Stomach (tissue), 9 donors: ENCODE data around the gene SLC16A10. TPM values are rescaled to one million over a fixed set of nuclear protein-coding genes. Genes with fewer than 3 reads are reported as not detected.

Source experiments
- DNase-seq, 2 donors: peaks; one replicate each; pipeline versions ENCODE4 v3.0.0 to v3.0.0-alpha.2; 2013 to 2019
- H3K27ac ChIP-seq, 5 donors: fragments of 200-600 bp in 4 of 5; sonication (generic) in 4 of 5; one replicate each; pipeline ENCODE4 v1.5.1; 2013 to 2019; ENCODE audit warnings: mild to moderate bottlenecking in 1 of 5, moderate library complexity in 1 of 5
- H3K27me3 ChIP-seq, 3 donors: fragments of 200-600 bp; sonication (generic); one replicate each; pipeline ENCODE4 v1.5.1; 2017 to 2019; ENCODE audit warnings: mixed run types in 1 of 3
- H3K36me3 ChIP-seq, 4 donors: fragments of 200-600 bp; sonication (generic); 1 replicate in 3 of 4; 2 replicates in 1 of 4; pipeline ENCODE4 v1.5.1; 2016 to 2019
- H3K4me1 ChIP-seq, 4 donors: fragments of 200-600 bp; sonication (generic); one replicate each; pipeline ENCODE4 v1.5.1; 2016 to 2019
- H3K4me3 ChIP-seq, 4 donors: fragments of 200-600 bp; sonication (generic) in 3 of 4; one replicate each; pipeline ENCODE4 v1.5.1; 2016 to 2019; ENCODE audit warnings: mild to moderate bottlenecking in 1 of 4
- H3K9me3 ChIP-seq, 4 donors: fragments of 200-600 bp; sonication (generic); one replicate each; pipeline ENCODE4 v1.5.1; 2016 to 2019
- EP300 ChIP-seq: sonication (generic); formaldehyde crosslinking; IDR thresholded peaks from one replicate; pipeline ENCODE4 v1.6.1; 2017; ENCODE audit warnings: antibody characterized with exemption
- POLR2A ChIP-seq, 4 donors: fragments of 450-650 bp; IDR thresholded peaks; one replicate each; pipeline ENCODE4 v1.6.1; 2016; ENCODE audit warnings: antibody characterized with exemption in 4 of 4, control low read depth in 2 of 4, mild to moderate bottlenecking in 1 of 4, moderate library complexity in 1 of 4
- POLR2AphosphoS5 ChIP-seq, 3 donors: sonication (generic); formaldehyde crosslinking; IDR thresholded peaks; one replicate each; pipeline ENCODE4 v1.6.1; 2016; ENCODE audit warnings: antibody characterized with exemption in 3 of 3
- WGBS, 5 donors: extraction: QIAGEN DNeasy Blood & Tissue Kit in 3 of 5; methylation state at CpG; one replicate each; pipeline versions ENCODE4 v1.1.5 to v1.1.7; 2013 to 2018; 5-methylcytosine and 5-hydroxymethylcytosine counted together
- intact Hi-C: fragments of 100-400 bp; cut with DNase I; formaldehyde crosslinking; loops from one replicate; pipeline ENCODE4 v1.15.1; 2023; ENCODE audit warnings: low total_unique reads
- polyA plus RNA-seq, 3 donors: library from polyadenylated mRNA; stranded (reverse); fragments of 200-250 nt; gene quantifications; one replicate each; pipeline ENCODE4 v1.2.3, GENCODE V29; 2013
- total RNA-seq, 5 donors: library from RNA; depleted of rRNA; stranded (reverse); fragments of >200 nt; gene quantifications; one replicate each; pipeline versions ENCODE4 v1.1.0 to v1.2.3, GENCODE V29; 2014 to 2016
- TF ChIP-seq, protein P1 (sequence below), 7 experiments: fragments of 450-650 bp in 4 of 7; fragments of 200-600 bp in 3 of 7; sonication (generic) in 3 of 7; IDR thresholded peaks; one replicate each; pipeline ENCODE4 v1.5.1; 2016 to 2019; ENCODE audit warnings: antibody characterized with exemption in 7 of 7, control low read depth in 2 of 7, mild to moderate bottlenecking in 1 of 7
- donor health status: healthy with polysubstance abuse.
- donor health status: Bipolar disorder and iron deficiency.
- donor health status: healthy.

Gene SLC16A10
- total and polyA plus RNA-seq, 8 donors = 0.46 to 206 (median 8.5) TPM

DNA sequence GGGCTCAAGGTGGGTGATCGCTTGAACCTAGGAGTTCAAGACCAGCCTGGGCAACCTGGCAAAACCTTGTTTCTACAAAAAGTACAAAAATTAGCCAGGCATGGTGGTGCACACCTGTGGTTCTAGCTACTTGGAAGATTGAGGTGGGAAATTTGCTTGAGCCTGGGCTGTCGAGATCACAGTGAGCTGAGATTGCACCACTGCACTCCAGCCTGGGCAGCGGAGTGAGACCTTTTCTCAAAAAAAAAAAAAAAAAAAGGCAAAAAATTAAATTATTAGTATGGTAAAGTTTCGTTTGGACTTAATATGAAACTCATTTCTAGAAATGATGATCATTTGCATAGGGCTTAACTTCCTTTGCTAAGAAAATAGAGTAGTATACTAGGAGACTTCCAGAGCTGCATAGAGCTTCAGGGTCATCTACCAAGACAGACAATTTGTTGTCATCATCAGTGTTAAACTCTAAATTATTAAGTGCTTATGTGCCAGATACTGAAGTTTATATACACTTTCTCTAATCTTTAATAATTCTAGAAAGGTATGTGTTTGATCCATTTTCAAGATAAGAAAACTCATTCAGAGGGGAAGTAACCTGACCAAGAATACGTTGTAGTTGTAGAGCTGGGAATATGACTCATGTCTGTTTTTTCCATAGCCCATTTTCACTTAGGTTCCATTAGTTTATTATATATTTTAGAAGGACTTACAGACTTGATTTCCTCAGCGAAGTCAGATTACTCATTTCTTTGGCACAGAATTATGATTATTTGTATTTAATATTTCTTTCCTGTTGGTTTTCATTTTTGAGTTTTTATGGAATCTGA lies 84.5 kb downstream of the SLC16A10 start:
- TF ChIP-seq POLR2AphosphoS5 (IDR thresholded peaks at IDR 0.05) = no peak
- TF ChIP-seq EP300 = no peak
- TF ChIP-seq, protein P1, sequence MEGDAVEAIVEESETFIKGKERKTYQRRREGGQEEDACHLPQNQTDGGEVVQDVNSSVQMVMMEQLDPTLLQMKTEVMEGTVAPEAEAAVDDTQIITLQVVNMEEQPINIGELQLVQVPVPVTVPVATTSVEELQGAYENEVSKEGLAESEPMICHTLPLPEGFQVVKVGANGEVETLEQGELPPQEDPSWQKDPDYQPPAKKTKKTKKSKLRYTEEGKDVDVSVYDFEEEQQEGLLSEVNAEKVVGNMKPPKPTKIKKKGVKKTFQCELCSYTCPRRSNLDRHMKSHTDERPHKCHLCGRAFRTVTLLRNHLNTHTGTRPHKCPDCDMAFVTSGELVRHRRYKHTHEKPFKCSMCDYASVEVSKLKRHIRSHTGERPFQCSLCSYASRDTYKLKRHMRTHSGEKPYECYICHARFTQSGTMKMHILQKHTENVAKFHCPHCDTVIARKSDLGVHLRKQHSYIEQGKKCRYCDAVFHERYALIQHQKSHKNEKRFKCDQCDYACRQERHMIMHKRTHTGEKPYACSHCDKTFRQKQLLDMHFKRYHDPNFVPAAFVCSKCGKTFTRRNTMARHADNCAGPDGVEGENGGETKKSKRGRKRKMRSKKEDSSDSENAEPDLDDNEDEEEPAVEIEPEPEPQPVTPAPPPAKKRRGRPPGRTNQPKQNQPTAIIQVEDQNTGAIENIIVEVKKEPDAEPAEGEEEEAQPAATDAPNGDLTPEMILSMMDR (IDR thresholded peaks at IDR 0.05) = no peak
- TF ChIP-seq POLR2A (IDR thresholded peaks at IDR 0.05) = no peak
- no peak overlapping the region for H3K27ac ChIP-seq
- H3K27me3 ChIP-seq = no peaks in the 10 kb centered on the region
- no peak for DNase-seq
- intact Hi-C loops = no loop called here
- H3K4me3 ChIP-seq = no peak overlapping the region
- no peaks in the 10 kb centered on the region for H3K9me3 ChIP-seq
- no peaks in the 10 kb centered on the region for H3K36me3 ChIP-seq
- H3K4me1 ChIP-seq = peaks cover 2 to 17% (median 9%) of the 10 kb centered on the region in 4 donors
- 75 to 80% (median 77%) methylated on average over 6 of the region's 6 CpGs for WGBS, 5 donors

DNA sequence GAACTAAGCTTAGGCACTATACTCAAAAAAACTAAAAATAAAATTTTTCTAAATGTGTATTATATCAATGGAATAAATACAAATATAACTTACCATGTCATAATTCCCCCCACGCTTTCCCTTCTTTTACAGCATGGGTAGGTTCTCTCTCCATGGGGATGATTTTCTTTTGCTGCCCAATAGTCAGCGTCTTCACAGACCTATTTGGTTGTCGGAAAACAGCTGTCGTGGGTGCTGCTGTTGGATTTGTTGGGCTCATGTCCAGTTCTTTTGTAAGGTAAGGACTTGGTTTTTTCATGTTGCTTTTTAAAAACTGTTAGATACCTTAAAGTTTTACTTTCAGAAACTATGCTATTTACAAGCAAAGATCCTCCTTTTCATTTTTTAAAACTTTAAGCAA lies 85.3 kb downstream of the SLC16A10 start:
- WGBS, 5 donors = 76 to 92% (median 83%) methylated on average over 4 of the region's 4 CpGs
- Histone ChIP-seq H3K27ac (no peak overlapping the region), H3K4me3 (no peak overlapping the region), H3K27me3 (no peaks in the 10 kb centered on the region), H3K9me3 (no peaks in the 10 kb centered on the region), H3K36me3 (no peaks in the 10 kb centered on the region), H3K4me1 (peaks cover 8 to 18% (median 15%) of the 10 kb centered on the region in 4 donors)
- no peak for DNase-seq
- intact Hi-C loops = no loop called here
- TF ChIP-seq POLR2AphosphoS5 (IDR thresholded peaks at IDR 0.05) (no peak), EP300 (no peak), POLR2A (IDR thresholded peaks at IDR 0.05) (no peak)
- TF ChIP-seq, protein P1 (IDR thresholded peaks at IDR 0.05) = no peak

- H3K27me3 ChIP-seq = no peaks in the 10 kb centered on the region
- no peak overlapping the region for H3K4me3 ChIP-seq
- TF ChIP-seq, protein P1 (IDR thresholded peaks at IDR 0.05) = no peak
- TF ChIP-seq EP300 (no peak), POLR2AphosphoS5 (IDR thresholded peaks at IDR 0.05) (no peak), POLR2A (IDR thresholded peaks at IDR 0.05) (no peak)
- H3K9me3 ChIP-seq = no peaks in the 10 kb centered on the region
- intact Hi-C loops = no loop called here
- no peak for DNase-seq
- H3K36me3 ChIP-seq = no peaks in the 10 kb centered on the region
- H3K27ac ChIP-seq = no peak overlapping the region
- H3K4me1 ChIP-seq = peaks cover 8 to 18% (median 15%) of the 10 kb centered on the region in 4 donors
- 59 to 82% (median 64%) methylated on average over 2 of the region's 2 CpGs for WGBS, 5 donors
These were observed 86.0 kb downstream of the SLC16A10 start for GRCh38 chr6:111173341-111173740.

DNA sequence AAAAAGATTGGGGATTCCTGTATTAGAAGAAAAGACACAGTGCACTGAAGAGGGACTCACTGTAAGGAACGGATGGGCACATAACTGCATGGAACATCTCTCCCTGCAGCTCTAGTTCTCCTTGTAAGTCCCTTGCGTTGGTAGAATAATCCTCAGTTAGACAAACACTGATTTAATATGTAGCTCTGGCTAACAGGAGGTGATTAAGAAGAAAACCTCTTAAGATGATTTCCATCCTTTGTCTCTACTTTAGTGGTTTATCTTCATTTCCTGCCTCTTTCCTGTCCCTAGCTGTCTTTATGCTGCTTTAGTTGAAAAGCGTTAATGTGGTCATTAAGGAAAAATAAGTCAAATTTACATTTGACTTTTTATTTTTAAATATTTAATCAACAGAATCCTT lies 86.6 kb downstream of the SLC16A10 start:
- no peak overlapping the region for H3K4me3 ChIP-seq
- no peak overlapping the region for H3K27ac ChIP-seq
- TF ChIP-seq EP300 = no peak
- TF ChIP-seq, protein P1 (IDR thresholded peaks at IDR 0.05) = no peak
- no peak for TF ChIP-seq POLR2AphosphoS5 (IDR thresholded peaks at IDR 0.05)
- TF ChIP-seq POLR2A (IDR thresholded peaks at IDR 0.05) = no peak
- 56 to 65% (median 57%) methylated on average over 3 of the region's 3 CpGs for WGBS, 5 donors
- H3K4me1 ChIP-seq = peaks cover 8 to 18% (median 15%) of the 10 kb centered on the region in 4 donors
- no peaks in the 10 kb centered on the region for H3K36me3 ChIP-seq
- H3K9me3 ChIP-seq = no peaks in the 10 kb centered on the region
- intact Hi-C loops = no loop called here
- H3K27me3 ChIP-seq = no peaks in the 10 kb centered on the region
- no peak for DNase-seq
